ENCODE measurements around the gene HS6ST2.

Gene HS6ST2

GRCh38 chrX:132843363-132843762, 115.1 kb downstream of the HS6ST2 start:
- no peak for DNase-seq

- DNase-seq, result no peak
Measured at GRCh38 chrX:132842460-132843238, 115.8 kb downstream of the HS6ST2 start.

- DNase-seq, result no peak
Measured at GRCh38 chrX:132837967-132838366, 120.5 kb downstream of the HS6ST2 start.

GRCh38 chrX:132837126-132837525, 121.3 kb downstream of the HS6ST2 start:
- DNase-seq, result no peak

GRCh38 chrX:132836471-132836870, 122.0 kb downstream of the HS6ST2 start:
- DNase-seq, result no peak

- DNase-seq, result no peak
Measured at GRCh38 chrX:132834741-132835140, 123.7 kb downstream of the HS6ST2 start.

- DNase-seq, result no peak
Measured at GRCh38 chrX:132834109-132834508, 124.3 kb downstream of the HS6ST2 start.

- no peak for DNase-seq
Measured at GRCh38 chrX:132833373-132833772, 125.1 kb downstream of the HS6ST2 start.

- DNase-seq, result no peak
Measured at GRCh38 chrX:132831336-132831973, 127.0 kb downstream of the HS6ST2 start.

GRCh38 chrX:132822634-132823012, 135.8 kb downstream of the HS6ST2 start:
- no peak for DNase-seq

- no peak for DNase-seq
Measured at GRCh38 chrX:132821974-132822633, 136.3 kb downstream of the HS6ST2 start.

- DNase-seq, result no peak
Measured at GRCh38 chrX:132820675-132821074, 137.8 kb downstream of the HS6ST2 start.

GRCh38 chrX:132819711-132820264, 138.6 kb downstream of the HS6ST2 start:
- no peak for DNase-seq

- DNase-seq, result no peak
Measured at GRCh38 chrX:132818638-132819037, 139.8 kb downstream of the HS6ST2 start.

- DNase-seq, result no peak
Measured at GRCh38 chrX:132815643-132816042, 142.8 kb downstream of the HS6ST2 start.

- DNase-seq, result no peak
Measured at GRCh38 chrX:132810964-132811712, 147.3 kb downstream of the HS6ST2 start.

- DNase-seq, result no peak
Measured at GRCh38 chrX:132810488-132810887, 147.9 kb downstream of the HS6ST2 start.

- no peak for DNase-seq
Measured at GRCh38 chrX:132809581-132809980, 148.8 kb downstream of the HS6ST2 start.

- DNase-seq, result no peak
Measured at GRCh38 chrX:132807411-132808030, 150.9 kb downstream of the HS6ST2 start.

- DNase-seq, result no peak
Measured at GRCh38 chrX:132802033-132802432, 156.4 kb downstream of the HS6ST2 start.

- DNase-seq, result no peak
Measured at GRCh38 chrX:132795181-132795580, 163.2 kb downstream of the HS6ST2 start.

GRCh38 chrX:132791714-132792113, 166.7 kb downstream of the HS6ST2 start:
- DNase-seq, result no peak

- DNase-seq, result no peak
Measured at GRCh38 chrX:132790329-132790728, 168.1 kb downstream of the HS6ST2 start.
